KMS-11 (cell line): ENCODE results near the gene CPA3.

Source experiments
- H2AFZ ChIP-seq: fragments of 200-600 bp; sonication (generic); 2 replicates; pipeline ENCODE4 v1.6.1; 2016; ENCODE audit warnings: antibody characterized with exemption, mixed run types, low read depth
- H3K27ac ChIP-seq: fragments of 200-600 bp; sonication (generic); 2 replicates; pipeline ENCODE4 v1.6.1; 2016; ENCODE audit warnings: mild to moderate bottlenecking, mixed run types
- H3K27me3 ChIP-seq: fragments of 200-600 bp; sonication (generic); 2 replicates; pipeline ENCODE4 v1.6.1; 2017; ENCODE audit warnings: mild to moderate bottlenecking, low read depth, mixed run types, moderate library complexity; ENCODE audit not compliant: insufficient read depth
- H3K36me3 ChIP-seq: fragments of 200-600 bp; sonication (generic); 2 replicates; pipeline ENCODE4 v1.6.1; 2017; ENCODE audit warnings: mild to moderate bottlenecking, mixed run types; ENCODE audit not compliant: insufficient read depth
- H3K4me1 ChIP-seq: fragments of 200-600 bp; sonication (generic); 2 replicates; pipeline ENCODE4 v1.6.1; 2016; ENCODE audit warnings: mild to moderate bottlenecking, low read depth, mixed run types; ENCODE audit not compliant: poor library complexity, severe bottlenecking
- H3K4me2 ChIP-seq: fragments of 200-600 bp; sonication (generic); 2 replicates; pipeline ENCODE4 v1.7.0; 2016; ENCODE audit warnings: mild to moderate bottlenecking, mixed run types
- H3K4me3 ChIP-seq: fragments of 200-600 bp; sonication (generic); IDR thresholded peaks from 2 replicates; pipeline ENCODE4 v1.6.1; 2017; ENCODE audit warnings: low read depth, low read length, mixed read lengths; ENCODE audit not compliant: insufficient read depth
- H3K79me2 ChIP-seq: fragments of 200-600 bp; sonication (generic); 2 replicates; pipeline ENCODE4 v1.6.1; 2016; ENCODE audit warnings: low read depth, mixed run types; ENCODE audit not compliant: insufficient read depth
- H3K9ac ChIP-seq: fragments of 200-600 bp; sonication (generic); 2 replicates; pipeline ENCODE4 v1.6.1; 2016; ENCODE audit warnings: mild to moderate bottlenecking, mixed run types
- H4K20me1 ChIP-seq: fragments of 200-600 bp; sonication (generic); 2 replicates; pipeline ENCODE4 v1.6.1; 2016; ENCODE audit warnings: mild to moderate bottlenecking, mixed run types; ENCODE audit not compliant: insufficient read depth
- CTCF ChIP-seq: fragments of 200-600 bp; sonication (generic); conservative IDR thresholded peaks from 2 replicates; pipeline ENCODE4 v1.6.1; 2017; ENCODE audit warnings: low read depth, mild to moderate bottlenecking, antibody characterized with exemption, low read length, moderate library complexity, mixed read lengths

Gene CPA3

GRCh38 chr3:148866261-148866660, 1.2 kb downstream of the CPA3 start:
- Histone ChIP-seq H3K9ac (no peak overlapping the region), H3K4me3 (no peak overlapping the region), H4K20me1 (no peaks in the 10 kb centered on the region), H3K36me3 (no peaks in the 10 kb centered on the region), H3K4me1 (no peaks in the 10 kb centered on the region), H3K27ac (no peak overlapping the region), H3K79me2 (no peaks in the 10 kb centered on the region), H2AFZ (no peak overlapping the region), H3K4me2 (no peak overlapping the region), H3K27me3 (no peaks in the 10 kb centered on the region)
- no peak for TF ChIP-seq CTCF

GRCh38 chr3:148873270-148873927, 8.3 kb downstream of the CPA3 start:
- Histone ChIP-seq H3K9ac (no peak overlapping the region), H3K4me2 (no peak overlapping the region), H4K20me1 (no peaks in the 10 kb centered on the region), H3K27me3 (no peaks in the 10 kb centered on the region), H3K79me2 (no peaks in the 10 kb centered on the region), H3K36me3 (no peaks in the 10 kb centered on the region), H3K27ac (no peak overlapping the region), H3K4me3 (no peak overlapping the region), H3K4me1 (no peaks in the 10 kb centered on the region), H2AFZ (no peak overlapping the region)
- no peak for TF ChIP-seq CTCF

- TF ChIP-seq CTCF: no peak
- H3K9ac ChIP-seq: no peak overlapping the region
Observed at GRCh38 chr3:148873977-148874376, 8.9 kb downstream of the CPA3 start.

GRCh38 chr3:148878095-148878494, 13.0 kb downstream of the CPA3 start:
- Histone ChIP-seq H3K79me2 (no peaks in the 10 kb centered on the region), H3K27ac (no peak overlapping the region), H3K4me2 (no peak overlapping the region), H3K4me3 (no peak overlapping the region), H3K36me3 (no peaks in the 10 kb centered on the region), H3K4me1 (no peaks in the 10 kb centered on the region), H3K9ac (no peak overlapping the region), H4K20me1 (no peaks in the 10 kb centered on the region), H2AFZ (no peak overlapping the region), H3K27me3 (no peaks in the 10 kb centered on the region)
- no peak for TF ChIP-seq CTCF

More at GRCh38 chr3:148873977-148874376, 8.9 kb downstream of the CPA3 start:
- Histone ChIP-seq H3K4me1 (no peaks in the 10 kb centered on the region), H3K27ac (no peak overlapping the region), H3K36me3 (no peaks in the 10 kb centered on the region), H4K20me1 (no peaks in the 10 kb centered on the region), H3K4me2 (no peak overlapping the region), H3K4me3 (no peak overlapping the region), H2AFZ (no peak overlapping the region; the same call in 1 of the 2 replicates), H3K79me2 (no peaks in the 10 kb centered on the region), H3K27me3 (no peaks in the 10 kb centered on the region)
